ENCODE data around the gene CFL1. TPM values are rescaled to one million over a fixed set of nuclear protein-coding genes. Genes with fewer than 3 reads are reported as not detected.
"Not testable (repeated sequence)": the region's sequence is repeated elsewhere in the genome, so short reads cannot be mapped to it uniquely, and the experiment has no call there.

The CFL1 gene
- total RNA-seq, 1 donor from 2014 or later, result 299 TPM

- TF ChIP-seq, protein P1, sequence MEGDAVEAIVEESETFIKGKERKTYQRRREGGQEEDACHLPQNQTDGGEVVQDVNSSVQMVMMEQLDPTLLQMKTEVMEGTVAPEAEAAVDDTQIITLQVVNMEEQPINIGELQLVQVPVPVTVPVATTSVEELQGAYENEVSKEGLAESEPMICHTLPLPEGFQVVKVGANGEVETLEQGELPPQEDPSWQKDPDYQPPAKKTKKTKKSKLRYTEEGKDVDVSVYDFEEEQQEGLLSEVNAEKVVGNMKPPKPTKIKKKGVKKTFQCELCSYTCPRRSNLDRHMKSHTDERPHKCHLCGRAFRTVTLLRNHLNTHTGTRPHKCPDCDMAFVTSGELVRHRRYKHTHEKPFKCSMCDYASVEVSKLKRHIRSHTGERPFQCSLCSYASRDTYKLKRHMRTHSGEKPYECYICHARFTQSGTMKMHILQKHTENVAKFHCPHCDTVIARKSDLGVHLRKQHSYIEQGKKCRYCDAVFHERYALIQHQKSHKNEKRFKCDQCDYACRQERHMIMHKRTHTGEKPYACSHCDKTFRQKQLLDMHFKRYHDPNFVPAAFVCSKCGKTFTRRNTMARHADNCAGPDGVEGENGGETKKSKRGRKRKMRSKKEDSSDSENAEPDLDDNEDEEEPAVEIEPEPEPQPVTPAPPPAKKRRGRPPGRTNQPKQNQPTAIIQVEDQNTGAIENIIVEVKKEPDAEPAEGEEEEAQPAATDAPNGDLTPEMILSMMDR (IDR thresholded peaks at IDR 0.05; ENCODE audit: borderline replicate concordance), result no peak
- Histone ChIP-seq H3K4me3 (no peak overlapping the region), H3K9me3 (replicated peaks) (no peaks in the 10 kb centered on the region), H3K27ac (replicated peaks) (no peak overlapping the region), H3K27me3 (ENCODE audit: low read depth) (peaks cover 15% of the 10 kb centered on the region), H3K36me3 (no peaks in the 10 kb centered on the region), H3K4me1 (peaks cover 59% of the 10 kb centered on the region)
- DNase-seq, result no peak
- intact Hi-C loops (cut with micrococcal nuclease), result no loop called here
Observed at GRCh38 chr11:65896034-65896999, 38.3 kb upstream of the CFL1 start.

DNA sequence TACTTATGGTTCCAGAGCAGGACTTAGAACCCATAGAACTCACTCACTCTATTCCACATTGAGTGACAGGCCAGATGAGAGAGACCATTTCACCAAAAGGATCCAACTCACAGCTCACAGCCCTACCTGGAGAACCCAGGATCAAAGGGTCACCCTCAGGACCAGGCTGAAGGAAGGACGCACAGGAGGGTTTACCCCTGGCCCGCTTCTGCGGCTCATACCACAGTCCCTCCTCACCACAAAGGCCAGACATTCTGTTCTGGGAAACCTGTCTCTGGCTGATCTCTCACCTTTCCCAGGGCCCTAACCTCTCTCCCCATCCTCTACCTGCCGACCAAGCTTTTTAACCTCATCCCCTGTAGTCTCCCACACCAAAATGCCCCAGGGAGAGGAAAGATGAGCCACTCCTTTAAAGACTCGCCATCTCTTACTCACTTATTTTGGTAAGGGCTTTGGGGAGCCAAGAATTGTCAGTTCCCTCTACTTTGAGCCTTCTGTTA, 37.6 kb upstream of the CFL1 start:
- Histone ChIP-seq H3K4me1 (peaks cover 63% of the 10 kb centered on the region), H3K4me3 (no peak overlapping the region), H3K36me3 (no peaks in the 10 kb centered on the region), H3K27ac (replicated peaks) (no peak overlapping the region), H3K27me3 (ENCODE audit: low read depth) (peaks cover 15% of the 10 kb centered on the region), H3K9me3 (replicated peaks) (no peaks in the 10 kb centered on the region)
- no peak for DNase-seq
- TF ChIP-seq, protein P1 (IDR thresholded peaks at IDR 0.05; ENCODE audit: borderline replicate concordance), result no peak
- intact Hi-C loops (cut with micrococcal nuclease), result no loop called here

- TF ChIP-seq, protein P1 (IDR thresholded peaks at IDR 0.05; ENCODE audit: borderline replicate concordance), result no peak
- Histone ChIP-seq H3K9me3 (replicated peaks) (no peaks in the 10 kb centered on the region), H3K4me1 (peaks cover 59% of the 10 kb centered on the region), H3K4me3 (peak overlapping the region; percentile 81), H3K27ac (replicated peaks) (peak overlapping the region; percentile 99), H3K27me3 (ENCODE audit: low read depth) (peaks cover 3% of the 10 kb centered on the region), H3K36me3 (no peaks in the 10 kb centered on the region)
- intact Hi-C loops (cut with micrococcal nuclease), result no loop called here
- DNase-seq, result peak; percentile 64
Observed at GRCh38 chr11:65894034-65894591, 36.1 kb upstream of the CFL1 start.

GRCh38 chr11:65892661-65893317, 34.8 kb upstream of the CFL1 start:
- H3K4me1 ChIP-seq, result peaks cover 64% of the 10 kb centered on the region
- peak overlapping the region; percentile 81 for H3K4me3 ChIP-seq

GRCh38 chr11:65892137-65892540, 34.2 kb upstream of the CFL1 start:
- intact Hi-C loops (cut with micrococcal nuclease); H3K27me3 ChIP-seq (ENCODE audit: low read depth); DNase-seq; H3K36me3 ChIP-seq; H3K9me3 ChIP-seq (replicated peaks): not testable (repeated sequence)
- H3K4me3 ChIP-seq, result peak overlapping the region; percentile 81
- peak overlapping the region; percentile 99 for H3K27ac ChIP-seq (replicated peaks)
- H3K4me1 ChIP-seq, result peaks cover 70% of the 10 kb centered on the region

More at GRCh38 chr11:65892661-65893317, 34.8 kb upstream of the CFL1 start:
- no peak for DNase-seq
- intact Hi-C loops (cut with micrococcal nuclease), result no loop called here
- Histone ChIP-seq H3K36me3 (no peaks in the 10 kb centered on the region), H3K9me3 (replicated peaks) (no peaks in the 10 kb centered on the region), H3K27me3 (ENCODE audit: low read depth) (no peaks in the 10 kb centered on the region), H3K27ac (replicated peaks) (peak overlapping the region; percentile 99)
- TF ChIP-seq, protein P1 (IDR thresholded peaks at IDR 0.05; ENCODE audit: borderline replicate concordance), result no peak
